Ovary (tissue), 9 donors: ENCODE data around the gene HSPA14. TPM values are rescaled to one million over a fixed set of nuclear protein-coding genes. Genes with fewer than 3 reads are reported as not detected.

ENCODE experiments used
- DNase-seq, 5 donors: peaks; one replicate each; pipeline ENCODE4 v3.0.0-alpha.2; 2019 to 2020
- H3K27ac ChIP-seq, 2 donors: fragments of 200-600 bp; one replicate each; pipeline versions ENCODE4 v1.5.1 to v1.8.0; 2019 to 2022
- H3K27me3 ChIP-seq: fragments of 200-600 bp; one replicate; pipeline ENCODE4 v1.8.0; 2022
- H3K36me3 ChIP-seq: fragments of 200-600 bp; sonication (generic); one replicate; pipeline ENCODE4 v1.5.1; 2019
- H3K4me1 ChIP-seq: one replicate; pipeline ENCODE4 v1.8.1; 2013; ENCODE audit warnings: mild to moderate bottlenecking, moderate library complexity; ENCODE audit not compliant: insufficient read depth
- H3K4me3 ChIP-seq: fragments of 200-600 bp; sonication (generic); one replicate; pipeline ENCODE4 v1.5.1; 2017
- H3K9me3 ChIP-seq, 2 donors: fragments of 200-600 bp in 1 of 2; sonication (generic) in 1 of 2; one replicate each; pipeline versions ENCODE4 v1.5.1 to v1.8.1; 2013 to 2019; ENCODE audit warnings: mild to moderate bottlenecking in 1 of 2, moderate library complexity in 1 of 2
- CTCF ChIP-seq, 3 donors: fragments of 450-650 bp in 2 of 3; fragments of 200-600 bp in 1 of 3; IDR thresholded peaks; one replicate each; pipeline versions ENCODE4 v1.5.1 to v1.8.0; 2016 to 2022; ENCODE audit warnings: antibody characterized with exemption in 3 of 3, mild to moderate bottlenecking in 1 of 3
- EP300 ChIP-seq: sonication (generic); formaldehyde crosslinking; IDR thresholded peaks from one replicate; pipeline ENCODE4 v1.6.1; 2017; ENCODE audit warnings: antibody characterized with exemption
- POLR2A ChIP-seq: fragments of 450-650 bp; IDR thresholded peaks from one replicate; pipeline ENCODE4 v1.6.1; 2017; ENCODE audit warnings: antibody characterized with exemption, mild to moderate bottlenecking, moderate library complexity
- WGBS, 3 donors: extraction: QIAGEN DNeasy Blood & Tissue Kit in 1 of 3; methylation state at CpG; one replicate each; pipeline versions ENCODE4 v1.1.5 to v1.1.7; 2013 to 2017; 5-methylcytosine and 5-hydroxymethylcytosine counted together
- intact Hi-C, 4 donors: fragments of 100-400 bp; cut with DNase I; formaldehyde crosslinking; loops; one replicate each; pipeline versions ENCODE4 v1.11.0 to v1.15.1; 2022 to 2023
- polyA plus RNA-seq, 2 donors: library from polyadenylated mRNA; stranded (reverse); fragments of 200-250 nt in 1 of 2; fragments of 350-450 nt in 1 of 2; fragmentation: Illumina TruSeq in 1 of 2; extraction: RNeasy Lipid Tissue Mini Kit (QIAGEN cat#74804) in 1 of 2; gene quantifications; one replicate each; pipeline ENCODE4 v1.2.3, GENCODE V29; 2013 to 2014
- total RNA-seq, 7 donors: library from RNA; depleted of rRNA in 2 of 7; stranded (reverse); fragments of >200 nt in 2 of 7; fragmentation: NEBNext Ultra II Directional in 3 of 7; extraction: Animal tissue kit (Norgen Biotek cat#: 25700) in 3 of 7; gene quantifications; one replicate each; pipeline versions ENCODE4 v1.1.0 to v1.2.4, GENCODE V29; 2016 to 2023
- donor health status: DM: no; HTN: no; CAD: no; lungs with moderate emphysema.
- donor health status: DM: no; HTN: no; CAD: no.
- donor health status: Bipolar disorder and iron deficiency.
- donor health status: DM: yes; HTN: yes; CAD: no.
- donor health status: DM: no; HTN: no; CAD: no.
- donor health status: DM: yes; HTN: yes; CAD: no.

HSPA14 gene
- total and polyA plus RNA-seq, 9 donors: 7.5 to 13.6 (median 9.0) TPM

GRCh38 chr10:14909101-14909500 lies 71.0 kb downstream of the HSPA14 start:
- H3K36me3 ChIP-seq: no peaks in the 10 kb centered on the region
- intact Hi-C loops: no loop called here

GRCh38 chr10:14910953-14911352 lies 72.8 kb downstream of the HSPA14 start:
- intact Hi-C loops: no loop called here
- H3K27me3 ChIP-seq: no peaks in the 10 kb centered on the region
- no peak for TF ChIP-seq POLR2A
- TF ChIP-seq EP300: no peak
- TF ChIP-seq CTCF (IDR thresholded peaks at IDR 0.05): no peak
- no peaks in the 10 kb centered on the region for H3K36me3 ChIP-seq
- no peak overlapping the region for H3K27ac ChIP-seq
- H3K9me3 ChIP-seq: no peaks in the 10 kb centered on the region
- DNase-seq: no peak
- 96 to 98% (median 97%) methylated on average over 4 of the region's 4 CpGs for WGBS, 3 donors
- H3K4me1 ChIP-seq: no peaks in the 10 kb centered on the region
- H3K4me3 ChIP-seq: no peak overlapping the region

More at GRCh38 chr10:14909101-14909500, 71.0 kb downstream of the HSPA14 start:
- WGBS, 3 donors: 84 to 96% (median 91%) methylated on average over 2 of the region's 2 CpGs
- Histone ChIP-seq H3K9me3 (no peaks in the 10 kb centered on the region), H3K27ac (no peak overlapping the region), H3K4me1 (no peaks in the 10 kb centered on the region), H3K4me3 (no peak overlapping the region), H3K27me3 (no peaks in the 10 kb centered on the region)
- TF ChIP-seq CTCF (IDR thresholded peaks at IDR 0.05) (no peak), POLR2A (no peak), EP300 (no peak)
- DNase-seq: no peak

DNA sequence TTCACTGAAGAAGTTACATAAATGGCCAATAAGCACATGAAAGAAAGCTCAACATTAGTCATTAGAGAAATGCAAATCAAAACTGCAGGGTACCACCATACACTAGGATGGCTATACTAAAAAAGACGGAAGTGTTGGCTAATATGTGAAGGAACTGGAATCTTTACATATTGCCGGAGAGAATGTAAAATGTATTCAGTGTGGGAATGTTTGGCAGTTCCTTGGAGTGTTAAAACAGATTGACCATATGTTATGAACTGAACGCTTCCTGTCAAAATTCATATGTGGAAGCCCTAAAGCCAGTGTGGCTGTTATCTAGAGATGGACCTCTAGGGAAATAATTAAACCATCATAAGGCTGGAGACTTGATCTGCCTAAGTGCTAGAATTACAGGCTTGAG lies 73.7 kb downstream of the HSPA14 start:
- intact Hi-C loops: no loop called here
- no peak for DNase-seq
- no peaks in the 10 kb centered on the region for H3K27me3 ChIP-seq
- no peak overlapping the region for H3K4me3 ChIP-seq
- no peak for TF ChIP-seq CTCF (IDR thresholded peaks at IDR 0.05)
- TF ChIP-seq POLR2A: no peak
- TF ChIP-seq EP300: no peak
- no peaks in the 10 kb centered on the region for H3K4me1 ChIP-seq
- H3K9me3 ChIP-seq: no peaks in the 10 kb centered on the region
- no peaks in the 10 kb centered on the region for H3K36me3 ChIP-seq
- WGBS, 3 donors: 98 to 99% (median 99%) methylated on average over 3 of the region's 3 CpGs
- H3K27ac ChIP-seq: no peak overlapping the region

- no peak overlapping the region for H3K27ac ChIP-seq
- H3K4me3 ChIP-seq: no peak overlapping the region
- TF ChIP-seq CTCF (IDR thresholded peaks at IDR 0.05): no peak
- TF ChIP-seq EP300: no peak
- no peak for TF ChIP-seq POLR2A
- no peaks in the 10 kb centered on the region for H3K36me3 ChIP-seq
- H3K27me3 ChIP-seq: no peaks in the 10 kb centered on the region
- 96 to 99% (median 98%) methylated on average over 2 of the region's 2 CpGs for WGBS, 3 donors
- H3K9me3 ChIP-seq: peaks cover 0 to 7% of the 10 kb centered on the region in 2 donors
- no peak for DNase-seq
- intact Hi-C loops: no loop called here
- no peaks in the 10 kb centered on the region for H3K4me1 ChIP-seq
These were observed 78.5 kb downstream of the HSPA14 start for GRCh38 chr10:14916600-14916999.
